IPS-NIHi11 (cell line): Measurements from ENCODE around the gene EEIG2.
"Not testable (repeated sequence)": the region's sequence is repeated elsewhere in the genome, so short reads cannot be mapped to it uniquely, and the experiment has no call there.

Experiments used
- DNase-seq: peaks from one replicate; pipeline ENCODE4 v3.0.0; 2012; ENCODE audit warnings: mixed read lengths, low spot score

The EEIG2 gene

GRCh38 chr1:108547493-108547892 is 12.4 kb upstream of the EEIG2 start:
- not testable (repeated sequence) for DNase-seq

DNA sequence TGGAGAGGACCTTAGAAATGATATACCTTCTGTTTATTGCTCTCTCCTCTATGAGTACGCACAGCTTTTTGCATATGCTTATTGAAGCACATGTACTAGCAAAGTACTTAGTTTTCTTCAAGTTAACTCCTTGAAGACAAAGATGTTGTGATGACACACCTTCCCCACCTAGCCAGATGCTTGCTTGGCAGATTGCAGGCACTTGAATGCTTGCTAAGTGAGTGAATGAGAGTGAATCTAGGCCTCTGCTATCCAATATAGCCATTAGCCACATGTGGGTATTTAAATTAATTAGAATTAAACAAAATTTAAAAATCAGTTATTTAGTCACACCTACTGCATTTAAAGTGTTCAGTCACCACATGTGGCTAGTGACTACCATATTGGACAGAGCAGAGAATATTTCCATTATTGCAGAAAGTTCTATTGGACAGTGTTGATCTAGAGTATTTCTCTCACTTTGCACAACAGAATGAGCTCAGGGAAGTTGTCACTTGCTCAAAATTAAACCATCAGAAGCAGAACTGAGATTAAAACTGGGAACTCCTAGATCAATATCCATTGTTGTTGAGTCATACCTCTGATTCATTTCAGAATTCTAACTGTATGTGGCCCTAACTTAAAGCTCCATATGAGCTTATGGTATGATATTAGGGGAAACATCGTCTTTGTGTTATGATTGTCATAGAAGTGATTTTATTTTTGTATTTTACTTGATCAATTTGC is 8.6 kb upstream of the EEIG2 start:
- DNase-seq: no peak

DNA sequence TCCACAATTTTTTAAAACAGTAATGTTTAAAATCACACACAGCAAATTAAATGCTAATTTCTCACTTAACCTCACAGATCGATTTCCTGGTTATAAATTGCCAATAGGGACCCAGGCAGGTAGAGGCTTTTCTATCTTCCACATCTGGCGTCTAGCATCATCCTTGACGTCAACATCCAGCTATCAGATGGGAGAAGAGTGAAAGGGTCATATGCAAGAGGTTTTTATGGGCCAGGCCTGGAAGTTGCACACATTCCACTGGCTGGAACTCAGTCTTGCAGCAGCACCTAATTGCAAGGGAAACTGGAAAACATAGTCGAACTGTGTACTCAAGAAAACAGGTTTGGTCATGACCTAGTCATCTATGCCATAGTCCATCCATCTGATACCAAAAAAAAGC is 6.0 kb upstream of the EEIG2 start:
- DNase-seq: no peak

- DNase-seq: no peak
These were observed 5.0 kb upstream of the EEIG2 start for GRCh38 chr1:108554682-108555427.

DNA sequence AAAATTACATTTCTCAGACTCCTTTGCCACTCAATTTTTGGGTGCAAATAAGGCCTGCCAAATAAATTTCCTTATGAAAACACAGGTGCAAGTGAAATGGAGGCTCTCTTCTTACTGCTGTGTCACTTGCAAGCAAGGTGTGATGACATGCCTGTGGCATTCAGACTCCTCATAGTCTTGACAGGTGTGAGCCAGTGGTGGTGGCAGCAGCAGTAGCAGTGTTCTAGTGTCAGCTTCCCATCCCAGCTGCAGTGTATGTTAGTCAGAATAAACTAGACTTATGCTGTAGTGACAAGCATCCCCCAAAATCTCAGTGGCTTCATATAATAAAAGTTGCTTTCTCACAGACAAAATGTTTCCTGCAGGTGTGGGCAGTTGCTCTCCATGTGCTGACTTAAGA is 3.8 kb upstream of the EEIG2 start:
- no peak for DNase-seq

DNA sequence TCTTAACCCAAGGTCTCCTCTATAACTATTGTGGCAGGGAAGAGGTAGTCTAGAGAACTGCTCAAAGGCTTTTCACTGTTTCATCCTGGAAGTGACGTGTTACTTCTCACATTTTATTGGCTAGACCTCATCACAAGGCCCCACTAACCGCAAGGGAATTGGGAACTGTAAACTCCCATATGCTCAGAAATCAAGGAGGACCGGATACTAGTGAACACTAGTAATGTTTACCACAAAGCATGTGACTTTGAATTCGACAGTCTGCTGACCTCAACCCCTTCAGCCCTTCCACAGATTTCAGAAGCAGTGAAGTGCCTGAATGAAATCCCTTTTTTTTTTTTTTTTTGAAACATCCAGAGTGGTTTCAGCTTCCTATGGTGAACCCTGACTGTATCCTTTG is 3.4 kb upstream of the EEIG2 start:
- no peak for DNase-seq

DNA sequence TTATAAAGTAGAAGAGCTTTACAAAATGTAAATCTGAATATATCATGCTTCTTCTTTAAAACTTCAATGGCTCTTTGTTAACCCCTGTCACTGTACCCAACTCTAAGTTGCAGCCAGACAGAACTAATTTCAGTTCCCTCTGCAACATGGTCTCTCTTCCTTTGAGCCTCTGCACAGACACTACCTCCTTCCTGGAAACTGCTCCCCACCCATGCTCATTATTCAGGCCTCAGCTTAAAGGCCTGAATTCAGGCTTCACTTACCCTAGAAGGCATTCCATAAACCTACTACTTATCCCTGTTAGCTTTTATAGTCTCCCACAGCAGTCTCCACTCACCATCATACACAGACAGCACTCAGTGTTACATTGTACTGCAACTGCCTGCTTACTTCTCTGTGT is 2.6 kb upstream of the EEIG2 start:
- DNase-seq: no peak

DNA sequence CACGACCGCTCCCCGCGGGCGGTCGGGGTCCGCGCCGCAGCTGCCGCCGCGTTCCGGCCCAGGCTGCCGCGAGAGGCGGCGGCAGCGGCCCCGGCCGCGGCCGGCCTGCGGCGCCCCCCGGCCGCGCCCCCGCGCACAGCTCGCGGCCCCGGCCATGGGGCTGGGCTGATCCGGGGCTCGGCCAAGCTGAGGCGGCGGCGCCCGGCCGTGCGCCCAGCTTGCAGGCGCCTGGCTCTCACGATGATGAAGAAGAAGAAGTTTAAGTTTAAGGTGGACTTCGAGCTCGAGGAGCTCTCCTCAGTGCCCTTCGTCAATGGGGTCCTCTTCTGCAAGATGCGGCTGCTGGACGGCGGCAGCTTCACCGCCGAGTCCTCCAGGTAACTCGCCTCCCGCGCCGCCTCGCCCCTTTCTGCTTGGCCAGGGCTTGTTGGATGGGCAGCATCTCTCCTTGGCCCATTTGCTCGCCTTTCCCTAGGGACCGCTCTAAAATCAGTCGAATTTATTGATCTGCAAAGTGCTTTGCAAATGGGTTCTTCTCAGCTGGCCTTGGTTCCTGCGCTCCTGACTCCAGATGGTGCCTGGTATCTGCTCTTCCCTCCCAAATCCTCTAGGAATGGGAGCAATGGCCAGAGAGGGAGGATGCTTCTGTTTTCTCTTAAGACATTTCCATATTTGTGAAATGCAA is 431 bp downstream of the EEIG2 start:
- peak; percentile 68 for DNase-seq

GRCh38 chr1:108560874-108561459 is 1.1 kb downstream of the EEIG2 start:
- peak; percentile 40 for DNase-seq

DNA sequence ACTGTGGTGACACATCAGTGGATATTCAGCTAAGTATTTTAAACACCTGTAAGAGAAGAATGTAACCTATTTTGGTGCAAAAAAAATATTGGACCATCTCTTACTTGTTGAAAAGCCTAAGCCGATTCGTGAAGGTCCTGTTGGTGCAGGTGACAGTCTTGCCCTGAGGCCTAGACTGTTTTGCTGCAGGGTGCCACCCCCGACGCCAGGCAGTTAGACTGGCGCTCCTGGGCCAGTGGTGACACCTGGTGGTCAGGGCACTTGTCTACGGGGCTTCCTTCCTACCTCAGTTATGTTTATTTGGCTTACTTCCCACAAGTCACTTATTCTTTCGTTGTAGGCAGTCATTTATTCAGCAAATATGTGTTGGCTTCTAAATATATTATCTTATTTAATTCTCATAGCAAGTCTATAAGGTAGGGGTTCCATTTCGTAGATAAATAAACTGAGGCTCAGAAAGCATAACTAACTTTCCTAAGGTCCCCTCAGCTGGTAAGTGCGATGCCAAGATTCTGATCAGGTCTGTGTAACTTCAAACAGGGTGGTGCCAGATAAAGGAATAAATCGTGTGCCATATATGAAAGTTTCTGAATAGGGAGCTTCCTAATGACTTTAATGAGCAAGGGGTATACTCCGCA is 1.9 kb downstream of the EEIG2 start:
- DNase-seq: peak; percentile 73

DNA sequence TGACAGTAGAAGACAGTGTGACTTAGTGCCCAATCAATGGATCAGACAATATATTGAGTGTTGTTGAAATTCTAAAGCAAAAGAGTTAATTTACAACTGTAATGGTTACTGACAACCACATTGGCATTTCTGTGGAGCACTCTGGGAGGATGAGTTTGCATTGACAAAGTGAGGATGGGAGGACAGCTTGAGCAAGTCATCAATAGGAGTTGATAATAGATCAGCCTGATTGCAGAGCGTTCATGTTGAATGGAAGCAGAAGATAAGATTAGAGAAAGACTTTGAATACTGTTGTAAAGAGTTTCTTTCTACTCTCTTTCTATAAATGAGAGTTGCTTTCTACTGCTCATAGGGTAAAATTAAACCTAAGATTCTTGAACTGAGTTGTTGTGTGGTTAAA is 3.9 kb downstream of the EEIG2 start:
- DNase-seq: no peak

GRCh38 chr1:108565081-108565480 is 5.2 kb downstream of the EEIG2 start:
- no peak for DNase-seq

DNA sequence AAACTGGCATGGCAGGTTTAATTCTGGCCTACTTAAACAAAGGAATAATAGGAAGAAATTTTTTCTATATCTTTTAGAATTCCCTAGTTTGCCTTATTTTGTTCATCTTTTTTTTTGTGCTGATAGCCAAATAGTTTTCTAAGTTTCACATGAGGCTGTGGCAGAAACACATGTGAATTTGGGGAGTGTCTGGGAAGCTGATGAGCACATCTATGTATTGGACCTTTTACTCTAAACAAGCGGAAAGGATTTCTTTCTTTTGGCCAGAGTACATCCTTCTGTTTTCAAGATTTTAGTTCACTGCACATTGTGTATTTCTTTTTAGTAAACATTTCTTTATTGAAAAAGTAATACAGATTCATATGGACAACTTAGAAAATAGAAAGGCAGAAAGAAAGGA is 5.6 kb downstream of the EEIG2 start:
- DNase-seq: no peak

GRCh38 chr1:108568589-108568988 is 8.7 kb downstream of the EEIG2 start:
- DNase-seq: no peak

DNA sequence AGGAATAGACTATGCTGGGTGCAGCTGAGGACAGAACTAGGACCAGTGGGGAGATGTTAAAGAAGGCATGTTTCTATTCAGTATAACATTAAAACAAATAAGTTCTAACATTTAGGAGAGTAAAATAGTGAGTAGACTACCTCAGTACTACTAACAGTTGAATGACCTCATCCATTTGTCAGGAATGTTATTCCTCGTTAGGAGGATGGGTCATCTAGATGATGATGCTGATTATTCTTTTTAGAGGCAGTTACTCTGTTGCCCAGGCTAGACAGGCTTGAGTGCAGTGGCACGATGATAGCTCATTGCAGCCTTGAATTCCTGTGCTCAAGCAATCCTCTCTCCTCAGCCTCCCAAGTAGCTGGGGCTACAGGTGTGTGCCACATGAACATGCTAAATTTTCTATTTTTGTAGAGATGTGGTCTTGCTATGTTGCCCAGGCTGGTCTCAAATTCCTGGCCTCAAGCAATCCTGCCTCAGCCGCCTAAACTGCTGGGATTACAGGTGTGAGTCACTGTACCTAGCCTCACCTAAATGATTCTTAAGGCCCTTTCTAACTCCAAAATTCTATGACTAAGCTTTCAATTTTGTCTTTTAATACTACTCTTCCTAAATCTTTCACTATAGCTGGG is 9.3 kb downstream of the EEIG2 start:
- no peak for DNase-seq

- peak; percentile 65 for DNase-seq
These were observed 10.2 kb downstream of the EEIG2 start for GRCh38 chr1:108570128-108570527.

DNA sequence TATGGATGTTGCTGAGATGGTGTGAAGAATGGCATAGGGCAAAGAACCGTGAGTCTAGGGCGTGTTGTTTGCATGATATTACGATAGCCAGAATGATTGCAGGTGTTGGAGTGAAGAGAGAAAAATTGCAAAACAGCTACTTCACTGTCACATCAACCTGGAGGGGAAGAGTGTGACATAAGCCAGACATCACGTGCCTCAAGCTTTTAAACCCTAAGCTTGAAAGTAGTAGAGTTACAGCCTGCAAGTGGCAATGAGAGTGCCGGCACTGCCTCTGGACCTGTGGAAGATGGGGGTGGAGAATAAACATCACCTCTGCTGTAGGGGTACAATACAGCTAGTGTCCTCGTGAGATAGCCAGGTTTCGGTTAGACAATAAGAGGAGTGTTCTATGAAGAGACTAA is 11.1 kb downstream of the EEIG2 start:
- DNase-seq: no peak

GRCh38 chr1:108572182-108572581 is 12.3 kb downstream of the EEIG2 start:
- DNase-seq: no peak

GRCh38 chr1:108573183-108573582 is 13.3 kb downstream of the EEIG2 start:
- no peak for DNase-seq

DNA sequence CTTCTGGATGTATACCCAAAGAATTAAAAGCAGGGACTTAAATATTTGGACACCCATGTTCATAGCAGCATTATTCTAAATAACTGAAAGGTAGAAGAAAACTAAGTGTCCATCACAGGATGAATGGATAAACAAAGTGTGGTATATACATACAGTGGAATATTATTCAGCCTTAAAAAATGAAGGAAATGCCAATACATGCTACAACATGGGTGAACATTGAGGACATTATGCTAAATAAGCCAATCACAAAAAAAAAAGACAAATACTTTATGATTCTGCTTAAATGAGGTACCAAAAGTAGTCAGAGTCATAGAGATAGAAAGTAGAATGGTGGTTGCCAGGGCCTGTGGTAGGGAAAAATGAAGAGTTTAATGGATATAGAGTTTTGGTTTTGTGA is 14.1 kb downstream of the EEIG2 start:
- no peak for DNase-seq

DNA sequence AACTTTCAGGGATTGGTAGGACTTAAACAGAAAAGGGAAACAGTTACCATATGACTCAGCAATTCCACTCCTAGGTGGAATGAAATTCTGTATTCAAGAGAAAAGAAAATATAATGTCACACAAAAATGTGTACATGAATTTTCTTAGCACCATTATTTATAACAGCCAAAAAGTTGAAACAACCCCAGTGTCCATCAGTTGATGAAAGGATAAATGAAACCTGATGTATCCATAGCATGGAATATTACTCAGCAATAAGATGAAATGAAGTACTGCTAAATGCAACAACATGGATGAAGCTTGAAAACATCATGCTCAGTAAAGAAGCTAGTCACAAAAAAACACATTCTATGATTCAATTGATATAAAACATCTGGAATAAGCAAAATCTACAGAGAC is 15.5 kb downstream of the EEIG2 start:
- no peak for DNase-seq
